K562 (cell line): Measurements from ENCODE around the gene FOS. TPM values are rescaled to one million over a fixed set of nuclear protein-coding genes. Genes with fewer than 3 reads are reported as not detected.

Source experiments
- C11orf30 ChIP-seq: fragments of 450-650 bp; IDR thresholded peaks from 2 replicates; pipeline ENCODE4 v1.6.1; 2016; ENCODE audit warnings: low read depth, mild to moderate bottlenecking
- HDGF ChIP-seq: fragments of 450-650 bp; IDR thresholded peaks from 2 replicates; pipeline ENCODE4 v1.6.1; 2016
- KDM4B ChIP-seq, 2 experiments: fragments of 450-650 bp in 1 of 2; sonication (generic) in 1 of 2; IDR thresholded peaks; 2 replicates each; pipeline ENCODE4 v1.6.1; 2016 to 2017; ENCODE audit warnings: borderline replicate concordance in 2 of 2, antibody characterized with exemption in 1 of 2, low read depth in 1 of 2, mild to moderate bottlenecking in 1 of 2
- MCM5 ChIP-seq: fragments of 450-650 bp; IDR thresholded peaks from 2 replicates; pipeline ENCODE4 v1.6.1; 2016; ENCODE audit warnings: low read depth
- MED1 ChIP-seq: sonication (generic); formaldehyde crosslinking; IDR thresholded peaks from 2 replicates; pipeline ENCODE4 v1.8.1; 2023; ENCODE audit warnings: missing genetic modification reagents, borderline replicate concordance
- NFYB ChIP-seq: IDR thresholded peaks from 2 replicates; pipeline ENCODE4 v1.6.1; 2011; ENCODE audit warnings: mild to moderate bottlenecking, moderate library complexity; ENCODE audit not compliant: insufficient read length; ENCODE audit errors: extremely low read depth
- PURB ChIP-seq: sonication (generic); formaldehyde crosslinking; IDR thresholded peaks from 2 replicates; pipeline ENCODE4 v1.9.0; 2021; ENCODE audit warnings: low read depth, mild to moderate bottlenecking, missing genetic modification reagents
- SETDB1 ChIP-seq: IDR thresholded peaks from one replicate; pipeline ENCODE4 v1.6.1; 2012; ENCODE audit warnings: low read length, control low read depth, inconsistent platforms
- SIN3B ChIP-seq: fragments of 450-650 bp; IDR thresholded peaks from 2 replicates; pipeline ENCODE4 v1.6.1; 2017; ENCODE audit warnings: low read depth, mild to moderate bottlenecking, moderate library complexity
- SMAD4 ChIP-seq: fragments of 250-450 bp; sonication (Bioruptor Pico); conservative IDR thresholded peaks from 2 replicates; pipeline ENCODE4 v1.8.0; 2021; ENCODE audit warnings: inconsistent platforms, mild to moderate bottlenecking, moderate library complexity
- polyA plus RNA-seq, 8 experiments: library from polyadenylated mRNA; depleted of rRNA in 4 of 8; stranded (reverse) in 5 of 8; unstranded in 3 of 8; fragments of >200 nt; fragmentation: Nextera tagmentation in 2 of 8; fragmentation: Illumina TruSeq in 1 of 8; extraction: Ambion mirVana in 2 of 8; extraction: Trizol in 1 of 8; gene quantifications; 2 replicates each; pipeline versions ENCODE4 v1.2.1 to v1.2.3, GENCODE V29; 2011 to 2014; ENCODE audit warnings: inconsistent platforms in 1 of 8, missing spikeins in 1 of 8
- total RNA-seq, 7 experiments: library from RNA; depleted of rRNA in 6 of 7; stranded (reverse); fragments of >200 nt in 6 of 7; fragmentation: Illumina TruSeq in 2 of 7; extraction: Trizol in 2 of 7; gene quantifications; 2 replicates each; pipeline versions ENCODE4 v1.2.1 to v1.2.3, GENCODE V29; 2011 to 2021; ENCODE audit warnings: low replicate concordance in 1 of 7
- TF ChIP-seq, protein P1 (sequence below), 2 experiments: fragments of 450-650 bp; IDR thresholded peaks; 2 replicates each; pipeline ENCODE4 v1.6.1; 2016; ENCODE audit warnings: mild to moderate bottlenecking in 2 of 2, borderline replicate concordance in 1 of 2, low read depth in 1 of 2, moderate library complexity in 1 of 2
- TF ChIP-seq, protein P2 (sequence below): IDR thresholded peaks from 2 replicates; pipeline ENCODE4 v1.6.1; 2011; ENCODE audit warnings: borderline replicate concordance, low read depth, mild to moderate bottlenecking, moderate library complexity, low read length; ENCODE audit not compliant: insufficient read depth, poor library complexity, severe bottlenecking
- TF ChIP-seq, protein P3 (sequence below): fragments of 250-450 bp; sonication (Bioruptor Pico); IDR thresholded peaks from 2 replicates; pipeline ENCODE4 v1.4.0; 2020; ENCODE audit warnings: mild to moderate bottlenecking, moderate library complexity, borderline replicate concordance

FOS gene
- total and polyA plus RNA-seq, 9 of the 15 experiments (the other 6 are each of a cell fraction or from before 2014, with no cell fraction given), result 0.54 to 13.8 (median 8.9) TPM

DNA sequence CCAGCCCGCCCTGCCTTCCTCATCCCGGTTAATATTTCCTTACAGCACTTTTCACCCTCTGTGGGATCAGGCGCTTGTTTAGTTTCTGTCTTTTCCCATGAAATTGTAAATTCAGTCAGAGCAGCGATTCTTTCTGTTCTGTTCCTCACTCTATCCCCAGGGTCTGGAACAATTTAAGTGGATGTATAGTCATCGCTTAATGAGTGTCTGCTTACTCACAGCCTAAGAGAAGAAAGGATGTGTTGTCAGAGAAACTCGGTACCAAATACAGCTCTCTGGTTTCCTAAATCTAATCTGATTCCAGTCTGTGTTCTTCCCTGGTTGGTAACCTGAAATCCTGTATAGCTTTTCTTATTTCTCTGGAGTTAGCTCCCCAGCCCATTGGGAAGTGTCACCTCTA lies 44.9 kb downstream of the FOS start (continued):
- TF ChIP-seq, protein P1, sequence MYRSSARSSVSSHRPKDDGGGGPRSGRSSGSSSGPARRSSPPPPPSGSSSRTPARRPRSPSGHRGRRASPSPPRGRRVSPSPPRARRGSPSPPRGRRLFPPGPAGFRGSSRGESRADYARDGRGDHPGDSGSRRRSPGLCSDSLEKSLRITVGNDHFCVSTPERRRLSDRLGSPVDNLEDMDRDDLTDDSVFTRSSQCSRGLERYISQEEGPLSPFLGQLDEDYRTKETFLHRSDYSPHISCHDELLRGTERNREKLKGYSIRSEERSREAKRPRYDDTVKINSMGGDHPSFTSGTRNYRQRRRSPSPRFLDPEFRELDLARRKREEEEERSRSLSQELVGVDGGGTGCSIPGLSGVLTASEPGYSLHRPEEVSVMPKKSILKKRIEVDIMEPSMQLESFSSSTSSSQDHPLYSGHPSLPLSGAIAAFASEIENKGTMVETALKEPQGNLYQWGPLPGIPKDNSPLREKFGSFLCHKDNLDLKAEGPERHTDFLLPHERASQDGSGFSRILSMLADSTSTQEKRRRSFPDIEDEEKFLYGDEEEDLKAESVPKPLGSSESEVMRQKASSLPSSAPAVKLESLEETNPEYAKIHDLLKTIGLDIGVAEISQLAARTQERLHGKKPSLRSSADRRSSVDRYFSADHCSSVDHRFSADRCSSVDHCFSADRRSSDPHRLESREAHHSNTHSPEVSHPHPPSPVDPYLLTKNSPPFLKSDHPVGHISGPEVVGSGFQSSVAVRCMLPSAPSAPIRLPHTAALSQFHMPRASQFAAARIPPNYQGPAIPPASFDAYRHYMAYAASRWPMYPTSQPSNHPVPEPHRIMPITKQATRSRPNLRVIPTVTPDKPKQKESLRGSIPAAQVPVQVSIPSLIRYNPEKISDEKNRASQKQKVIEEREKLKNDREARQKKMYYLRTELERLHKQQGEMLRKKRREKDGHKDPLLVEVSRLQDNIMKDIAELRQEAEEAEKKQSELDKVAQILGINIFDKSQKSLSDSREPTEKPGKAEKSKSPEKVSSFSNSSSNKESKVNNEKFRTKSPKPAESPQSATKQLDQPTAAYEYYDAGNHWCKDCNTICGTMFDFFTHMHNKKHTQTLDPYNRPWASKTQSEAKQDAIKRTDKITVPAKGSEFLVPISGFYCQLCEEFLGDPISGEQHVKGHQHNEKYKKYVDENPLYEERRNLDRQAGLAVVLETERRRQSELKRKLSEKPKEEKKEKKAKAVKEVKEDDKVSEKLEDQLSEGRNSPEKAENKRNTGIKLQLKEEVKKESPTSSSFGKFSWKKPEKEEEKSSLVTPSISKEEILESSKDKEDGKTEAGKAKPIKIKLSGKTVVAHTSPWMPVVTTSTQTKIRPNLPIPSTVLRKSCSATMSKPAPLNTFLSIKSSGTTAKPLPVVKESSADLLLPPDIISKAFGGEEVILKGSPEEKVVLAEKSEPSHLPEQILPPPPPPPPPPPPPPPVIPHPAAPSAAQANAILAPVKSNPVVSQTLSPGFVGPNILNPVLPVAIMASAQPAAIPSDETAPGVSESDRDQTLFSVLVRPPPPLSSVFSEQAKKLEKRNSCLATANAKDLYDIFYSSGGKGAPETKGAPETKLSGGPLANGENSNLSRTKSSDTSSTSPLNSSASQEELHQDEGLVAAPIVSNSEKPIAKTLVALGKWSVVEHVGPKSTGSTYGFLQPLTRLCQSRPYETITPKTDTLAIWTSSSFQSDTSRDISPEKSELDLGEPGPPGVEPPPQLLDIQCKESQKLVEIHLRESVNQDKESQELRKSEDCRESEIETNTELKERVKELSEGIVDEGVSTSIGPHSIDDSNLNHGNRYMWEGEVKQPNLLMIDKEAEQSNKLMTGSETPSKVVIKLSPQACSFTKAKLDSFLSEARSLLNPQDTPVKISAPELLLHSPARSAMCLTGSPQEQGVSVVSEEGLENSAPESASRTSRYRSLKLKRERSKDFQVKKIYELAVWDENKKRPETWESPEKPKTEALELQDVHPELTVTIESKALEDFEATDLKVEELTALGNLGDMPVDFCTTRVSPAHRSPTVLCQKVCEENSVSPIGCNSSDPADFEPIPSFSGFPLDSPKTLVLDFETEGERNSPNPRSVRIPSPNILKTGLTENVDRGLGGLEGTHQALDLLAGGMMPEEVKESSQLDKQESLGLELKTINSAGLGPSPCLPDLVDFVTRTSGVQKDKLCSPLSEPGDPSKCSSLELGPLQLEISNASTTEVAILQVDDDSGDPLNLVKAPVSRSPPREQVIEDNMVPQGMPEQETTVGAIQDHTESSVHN (IDR thresholded peaks at IDR 0.05; ENCODE audit: borderline replicate concordance in 1 of 2, low read depth in 1 of 2), result no peak
- TF ChIP-seq HDGF (no peak), SETDB1 (no peak), PURB (CRISPR knock-in tag) (no peak), NFYB (no peak), SIN3B (no peak), C11orf30 (no peak), KDM4B (IDR thresholded peaks at IDR 0.05; ENCODE audit: borderline replicate concordance in 2 of 2, low read depth in 1 of 2) (no peak), MCM5 (no peak), MED1 (CRISPR knock-in tag) (no peak), SMAD4 (CRISPR knock-in tag) (no peak)
- TF ChIP-seq, protein P2, sequence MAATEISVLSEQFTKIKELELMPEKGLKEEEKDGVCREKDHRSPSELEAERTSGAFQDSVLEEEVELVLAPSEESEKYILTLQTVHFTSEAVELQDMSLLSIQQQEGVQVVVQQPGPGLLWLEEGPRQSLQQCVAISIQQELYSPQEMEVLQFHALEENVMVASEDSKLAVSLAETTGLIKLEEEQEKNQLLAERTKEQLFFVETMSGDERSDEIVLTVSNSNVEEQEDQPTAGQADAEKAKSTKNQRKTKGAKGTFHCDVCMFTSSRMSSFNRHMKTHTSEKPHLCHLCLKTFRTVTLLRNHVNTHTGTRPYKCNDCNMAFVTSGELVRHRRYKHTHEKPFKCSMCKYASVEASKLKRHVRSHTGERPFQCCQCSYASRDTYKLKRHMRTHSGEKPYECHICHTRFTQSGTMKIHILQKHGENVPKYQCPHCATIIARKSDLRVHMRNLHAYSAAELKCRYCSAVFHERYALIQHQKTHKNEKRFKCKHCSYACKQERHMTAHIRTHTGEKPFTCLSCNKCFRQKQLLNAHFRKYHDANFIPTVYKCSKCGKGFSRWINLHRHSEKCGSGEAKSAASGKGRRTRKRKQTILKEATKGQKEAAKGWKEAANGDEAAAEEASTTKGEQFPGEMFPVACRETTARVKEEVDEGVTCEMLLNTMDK, result no peak
- TF ChIP-seq, protein P3, sequence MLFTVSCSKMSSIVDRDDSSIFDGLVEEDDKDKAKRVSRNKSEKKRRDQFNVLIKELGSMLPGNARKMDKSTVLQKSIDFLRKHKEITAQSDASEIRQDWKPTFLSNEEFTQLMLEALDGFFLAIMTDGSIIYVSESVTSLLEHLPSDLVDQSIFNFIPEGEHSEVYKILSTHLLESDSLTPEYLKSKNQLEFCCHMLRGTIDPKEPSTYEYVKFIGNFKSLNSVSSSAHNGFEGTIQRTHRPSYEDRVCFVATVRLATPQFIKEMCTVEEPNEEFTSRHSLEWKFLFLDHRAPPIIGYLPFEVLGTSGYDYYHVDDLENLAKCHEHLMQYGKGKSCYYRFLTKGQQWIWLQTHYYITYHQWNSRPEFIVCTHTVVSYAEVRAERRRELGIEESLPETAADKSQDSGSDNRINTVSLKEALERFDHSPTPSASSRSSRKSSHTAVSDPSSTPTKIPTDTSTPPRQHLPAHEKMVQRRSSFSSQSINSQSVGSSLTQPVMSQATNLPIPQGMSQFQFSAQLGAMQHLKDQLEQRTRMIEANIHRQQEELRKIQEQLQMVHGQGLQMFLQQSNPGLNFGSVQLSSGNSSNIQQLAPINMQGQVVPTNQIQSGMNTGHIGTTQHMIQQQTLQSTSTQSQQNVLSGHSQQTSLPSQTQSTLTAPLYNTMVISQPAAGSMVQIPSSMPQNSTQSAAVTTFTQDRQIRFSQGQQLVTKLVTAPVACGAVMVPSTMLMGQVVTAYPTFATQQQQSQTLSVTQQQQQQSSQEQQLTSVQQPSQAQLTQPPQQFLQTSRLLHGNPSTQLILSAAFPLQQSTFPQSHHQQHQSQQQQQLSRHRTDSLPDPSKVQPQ, result no peak
